GM21576 (cell line): ENCODE measurements around the gene NHSL1.

Source experiments
- ATAC-seq: cut with Tn5 transposase; IDR thresholded peaks from one replicate; pipeline ENCODE4 v1.9.1; 2021; ENCODE audit warnings: mild to moderate bottlenecking, moderate library complexity; ENCODE audit not compliant: unreplicated experiment

Gene NHSL1

GRCh38 chr6:138377042-138377441 lies 122.3 kb downstream of the NHSL1 start:
- ATAC-seq, result no peak

DNA sequence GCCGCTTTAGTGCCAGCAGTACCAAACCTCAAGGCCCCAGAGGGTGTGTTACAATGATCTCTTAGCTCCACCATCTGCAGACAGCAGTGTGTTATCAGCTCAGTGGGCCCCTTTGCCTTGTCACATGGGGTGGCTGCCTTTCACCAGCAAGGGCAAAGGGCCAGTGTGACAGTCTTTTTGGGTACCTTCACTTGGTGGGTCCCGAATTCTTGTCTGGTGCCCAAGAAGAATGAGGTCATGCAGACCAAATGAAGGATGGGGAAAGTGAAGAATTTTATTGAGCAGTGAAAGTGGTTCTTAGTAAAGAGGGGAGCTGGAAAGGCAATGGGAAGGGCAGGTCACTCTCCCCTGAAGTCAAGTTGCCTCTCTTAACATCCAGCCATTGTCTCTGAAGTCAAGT lies 124.5 kb downstream of the NHSL1 start:
- no peak for ATAC-seq

DNA sequence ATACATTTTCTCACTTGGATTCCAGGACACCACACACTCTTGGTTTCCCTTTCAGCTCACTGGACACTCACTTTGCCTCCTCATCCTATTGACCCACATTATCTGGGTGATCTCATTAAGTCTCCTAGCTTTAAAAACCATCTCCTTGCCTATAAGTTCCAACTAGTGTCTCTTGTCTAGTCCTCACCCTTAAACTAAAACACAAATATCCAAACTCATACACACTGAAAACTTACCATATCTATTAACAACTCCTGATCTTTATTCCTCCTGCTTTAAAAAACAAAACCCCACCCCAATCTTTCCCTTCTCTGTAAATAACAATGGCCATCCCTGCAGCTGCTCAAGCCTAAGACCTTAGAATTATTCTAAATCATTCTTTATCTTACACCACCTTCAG lies 125.1 kb downstream of the NHSL1 start:
- no peak for ATAC-seq

GRCh38 chr6:138372711-138373463 lies 126.4 kb downstream of the NHSL1 start:
- ATAC-seq, result no peak
